Endothelial cell of umbilical vein (primary cell): ENCODE results near the gene UNC5A. TPM values are rescaled to one million over a fixed set of nuclear protein-coding genes. Genes with fewer than 3 reads are reported as not detected.

Experiments used
- BruUV-seq: library from RNA; stranded (reverse); fragments of 400-500 nt; replicated peaks from 2 replicates; lab custom pipeline; 2021; lab: Mats Ljungman, UMichigan
- CTCF ChIA-PET: fragments of 300-600, 350-600 bp; sonication (Branson Sonifier 250); formaldehyde crosslinking; loops from one replicate; lab custom pipeline; 2021; ENCODE audit warnings: antibody characterized with exemption, inconsistent platforms; lab: Charles Lee
- POLR2A ChIA-PET: fragments of 300-600, 350-600 bp; sonication (Branson Sonifier 250); formaldehyde crosslinking; loops from one replicate; lab custom pipeline; 2021; ENCODE audit warnings: antibody characterized with exemption, inconsistent platforms; lab: Charles Lee
- DNase-seq: peaks from one replicate; pipeline ENCODE4 v3.0.0-alpha.2; 2011; ENCODE audit warnings: low read depth, low spot score
- FAIRE-seq: peaks from 2 replicates; lab custom pipeline; 2011; peaks lifted over from hg19 to GRCh38; lab: Jason Lieb, UNC
- H2AFZ ChIP-seq: 2 replicates; pipeline ENCODE4 v1.6.0; 2012; ENCODE audit warnings: low read depth, low read length, control low read depth, inconsistent platforms
- H3K27ac ChIP-seq: 2 replicates; pipeline ENCODE4 v1.5.1; 2011; ENCODE audit warnings: low read depth, mild to moderate bottlenecking, control low read depth, low read length, moderate library complexity; ENCODE audit not compliant: insufficient read depth
- H3K27me3 ChIP-seq, 2 experiments: 2 replicates each; pipeline versions ENCODE4 v1.6.0 to v1.6.1; 2011; ENCODE audit warnings: low read length in 2 of 2, mixed read lengths in 1 of 2; ENCODE audit not compliant: control insufficient read depth in 2 of 2, insufficient read depth in 2 of 2
- H3K36me3 ChIP-seq, 2 experiments: 2 replicates in 1 of 2; 3 replicates in 1 of 2; pipeline ENCODE4 v1.5.1; 2011; ENCODE audit warnings: low read length in 2 of 2, mild to moderate bottlenecking in 1 of 2, moderate library complexity in 1 of 2; ENCODE audit not compliant: control insufficient read depth in 2 of 2, insufficient read depth in 2 of 2; ENCODE audit errors: extremely low read depth in 1 of 2
- H3K4me1 ChIP-seq: 3 replicates; pipeline ENCODE4 v1.5.1; 2011; ENCODE audit warnings: mild to moderate bottlenecking, low read length; ENCODE audit not compliant: control insufficient read depth, insufficient read depth; ENCODE audit errors: extremely low read depth
- H3K4me2 ChIP-seq: 2 replicates; pipeline ENCODE4 v1.6.1; 2011; ENCODE audit warnings: low read length, control low read depth, mixed read lengths; ENCODE audit not compliant: insufficient read depth
- H3K4me3 ChIP-seq, 3 experiments: fragments of 200-600 bp in 1 of 3; sonication (generic), shearing (Covaris generic) in 1 of 3; replicated peaks in 1 of 3; 2 replicates each; pipeline ENCODE4 v1.5.1; 2011 to 2016; ENCODE audit warnings: control low read depth in 3 of 3, low read length in 3 of 3, mild to moderate bottlenecking in 2 of 3, inconsistent platforms in 1 of 3, low read depth in 1 of 3, moderate library complexity in 1 of 3; ENCODE audit not compliant: insufficient read depth in 1 of 3
- H3K79me2 ChIP-seq: 2 replicates; pipeline ENCODE4 v1.6.0; 2012; ENCODE audit warnings: low read length, inconsistent platforms; ENCODE audit not compliant: control insufficient read depth, insufficient read depth
- H3K9ac ChIP-seq: replicated peaks from 2 replicates; pipeline ENCODE3; 2011; ENCODE audit warnings: low read length, control low read depth; ENCODE audit not compliant: insufficient read depth; ENCODE audit errors: extremely low read depth
- H3K9me1 ChIP-seq: replicated peaks from 3 replicates; pipeline ENCODE4 v1.6.0; 2011; ENCODE audit warnings: mild to moderate bottlenecking, low read length; ENCODE audit not compliant: control insufficient read depth, insufficient read depth; ENCODE audit errors: extremely low read depth
- H3K9me3 ChIP-seq: replicated peaks from 2 replicates; pipeline ENCODE4 v1.5.1; 2012; ENCODE audit warnings: low read length, inconsistent platforms; ENCODE audit not compliant: control insufficient read depth, insufficient read depth
- H4K20me1 ChIP-seq: replicated peaks from 2 replicates; pipeline ENCODE3; 2011; ENCODE audit warnings: mild to moderate bottlenecking, low read length; ENCODE audit not compliant: control insufficient read depth, insufficient read depth; ENCODE audit errors: extremely low read depth
- EZH2 ChIP-seq: IDR thresholded peaks from 2 replicates; pipeline ENCODE4 v1.6.1; 2012; ENCODE audit warnings: borderline replicate concordance, low read depth, mild to moderate bottlenecking, moderate library complexity, low read length, inconsistent platforms; ENCODE audit not compliant: severe bottlenecking
- FOS ChIP-seq: IDR thresholded peaks from 2 replicates; pipeline ENCODE4 v1.6.1; 2011; ENCODE audit warnings: mild to moderate bottlenecking, low read length, moderate library complexity, borderline replicate concordance; ENCODE audit not compliant: insufficient read depth
- GATA2 ChIP-seq: IDR thresholded peaks from 2 replicates; pipeline ENCODE4 v1.7.0; 2011; ENCODE audit warnings: low read depth, mild to moderate bottlenecking, moderate library complexity, mixed read lengths, low read length; ENCODE audit not compliant: insufficient read length, insufficient read depth
- JUN ChIP-seq: IDR thresholded peaks from 2 replicates; pipeline ENCODE4 v1.6.1; 2011; ENCODE audit warnings: borderline replicate concordance, low read depth; ENCODE audit not compliant: insufficient read length, insufficient read depth
- MAX ChIP-seq: IDR thresholded peaks from 2 replicates; pipeline ENCODE4 v1.6.1; 2011; ENCODE audit not compliant: insufficient read depth, insufficient read length
- MYC ChIP-seq: IDR thresholded peaks from one replicate; pipeline ENCODE4 v1.6.1; 2011; ENCODE audit warnings: mild to moderate bottlenecking, low read depth, low read length
- POLR2A ChIP-seq: IDR thresholded peaks from 2 replicates; pipeline ENCODE4 v1.6.1; 2012; ENCODE audit warnings: low read depth, mild to moderate bottlenecking, control low read depth, low read length
- POLR2AphosphoS5 ChIP-seq: IDR thresholded peaks from 2 replicates; pipeline ENCODE4 v1.6.1; 2012; ENCODE audit warnings: low read depth, mild to moderate bottlenecking, control low read depth, low read length, moderate library complexity; ENCODE audit not compliant: insufficient read depth
- dilution Hi-C: fragments of 300-500 bp; cut with MboI; formaldehyde crosslinking; loops from one replicate; pipeline ENCODE4 v1.15.0; 2019; ENCODE audit warnings: low sequenced_read_pairs; ENCODE audit not compliant: extremely low pct_ligation_motif_present
- intact Hi-C: fragments of 100-400 bp; cut with micrococcal nuclease; formaldehyde crosslinking; loops from one replicate; pipeline ENCODE4 v1.10.0; 2022
- polyA plus RNA-seq, 4 experiments: library from polyadenylated mRNA; depleted of rRNA in 3 of 4; stranded (reverse) in 3 of 4; unstranded in 1 of 4; fragments of >200 nt; gene quantifications; 2 replicates each; pipeline versions ENCODE4 v1.2.1 to v1.2.3, GENCODE V29; 2011 to 2012; ENCODE audit warnings: missing spikeins in 1 of 4
- total RNA-seq: library from RNA; stranded (reverse); gene quantifications from 2 replicates; pipeline ENCODE4 v1.2.3, GENCODE V29; 2021

The UNC5A gene
- total and polyA plus RNA-seq, 2 donors (not counting 3 experiments of a cell fraction or from before 2014, with no cell fraction given), result 0.08 to 0.22 TPM

GRCh38 chr5:176863041-176863764 is 52.8 kb downstream of the UNC5A start:
- DNase-seq (no peak), FAIRE-seq (no peak)
- Histone ChIP-seq H3K9ac (no peak overlapping the region), H3K9me3 (no peaks in the 10 kb centered on the region), H3K9me1 (no peaks in the 10 kb centered on the region), H3K4me1 (no peaks in the 10 kb centered on the region), H3K4me3 (no peak overlapping the region), H2AFZ (no peak overlapping the region), H4K20me1 (no peaks in the 10 kb centered on the region), H3K27ac (no peak overlapping the region), H3K27me3 (peaks cover 5 to 11% of the 10 kb centered on the region in 2 experiments), H3K36me3 (no peaks in the 10 kb centered on the region), H3K4me2 (no peak overlapping the region), H3K79me2 (no peaks in the 10 kb centered on the region)
- dilution Hi-C loops (no loop called here), intact Hi-C loops (no loop called here)
- ChIA-PET CTCF (no interaction called here), POLR2A (no interaction called here)
- TF ChIP-seq EZH2 (peak; percentile 14), POLR2A (no peak)
- BruUV-seq, result no TSS peak

- BruUV-seq, result no TSS peak
Measured at GRCh38 chr5:176863765-176864098, 53.4 kb downstream of the UNC5A start.

More at GRCh38 chr5:176863765-176864098, 53.4 kb downstream of the UNC5A start:
- H3K4me2 ChIP-seq, result no peak overlapping the region
- no peak for DNase-seq
- no peak overlapping the region for H2AFZ ChIP-seq
- intact Hi-C loops (no loop called here), dilution Hi-C loops (no loop called here)
- TF ChIP-seq MAX (no peak), MYC (no peak), GATA2 (no peak), POLR2AphosphoS5 (no peak), POLR2A (no peak), FOS (no peak), EZH2 (no peak), JUN (no peak)
- no peaks in the 10 kb centered on the region for H3K79me2 ChIP-seq
- no peaks in the 10 kb centered on the region for H4K20me1 ChIP-seq
- H3K36me3 ChIP-seq, result no peaks in the 10 kb centered on the region
- no peaks in the 10 kb centered on the region for H3K9me1 ChIP-seq
- FAIRE-seq, result no peak
- H3K9me3 ChIP-seq, result no peaks in the 10 kb centered on the region
- H3K4me1 ChIP-seq, result no peaks in the 10 kb centered on the region
- ChIA-PET CTCF (no interaction called here), POLR2A (no interaction called here)
- H3K9ac ChIP-seq, result no peak overlapping the region
- H3K4me3 ChIP-seq, result no peak overlapping the region
- peaks cover 5 to 11% of the 10 kb centered on the region in 2 experiments for H3K27me3 ChIP-seq
- H3K27ac ChIP-seq, result no peak overlapping the region
